GM18508 (cell line): ENCODE data around the gene APLP1.
"Not testable (repeated sequence)": the region's sequence is repeated elsewhere in the genome, so short reads cannot be mapped to it uniquely, and the experiment has no call there.

ENCODE experiments used
- ATAC-seq: cut with Tn5 transposase; IDR thresholded peaks from one replicate; pipeline ENCODE4 v1.9.1; 2021; ENCODE audit warnings: moderate number of reproducible peaks; ENCODE audit not compliant: insufficient read depth, unreplicated experiment

APLP1 gene

DNA sequence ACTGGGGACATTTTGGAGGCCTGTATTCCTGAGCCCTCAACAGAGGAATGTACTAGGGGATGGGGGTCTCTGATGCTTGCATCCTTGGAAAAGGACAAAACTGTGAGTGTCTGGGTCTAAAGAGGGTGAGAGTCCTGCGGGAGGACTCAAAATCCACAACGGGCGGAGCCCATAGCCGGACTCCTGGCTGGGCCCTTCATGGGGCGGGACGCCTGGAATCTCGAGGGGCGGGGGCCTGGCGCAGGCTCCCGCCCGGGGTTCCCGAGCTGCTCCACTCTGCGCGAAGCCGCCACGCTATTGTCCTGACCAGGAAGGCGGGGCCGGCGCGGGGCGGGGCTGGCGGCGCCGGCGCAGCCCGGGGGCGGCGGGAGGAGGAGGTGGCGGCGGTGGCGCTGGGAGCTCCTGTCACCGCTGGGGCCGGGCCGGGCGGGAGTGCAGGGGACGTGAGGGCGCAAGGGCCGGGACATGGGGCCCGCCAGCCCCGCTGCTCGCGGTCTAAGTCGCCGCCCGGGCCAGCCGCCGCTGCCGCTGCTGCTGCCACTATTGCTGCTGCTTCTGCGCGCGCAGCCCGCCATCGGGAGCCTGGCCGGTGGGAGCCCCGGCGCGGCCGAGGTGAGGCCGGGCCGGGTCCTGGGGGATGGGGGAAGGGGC, at the start of gene APLP1:
Gene APLP1, plus strand, starts transcription at position 403 of the 651 bp plus-strand sequence. Its CDS starts 63 bp downstream, at position 466.
- ATAC-seq = no peak

DNA sequence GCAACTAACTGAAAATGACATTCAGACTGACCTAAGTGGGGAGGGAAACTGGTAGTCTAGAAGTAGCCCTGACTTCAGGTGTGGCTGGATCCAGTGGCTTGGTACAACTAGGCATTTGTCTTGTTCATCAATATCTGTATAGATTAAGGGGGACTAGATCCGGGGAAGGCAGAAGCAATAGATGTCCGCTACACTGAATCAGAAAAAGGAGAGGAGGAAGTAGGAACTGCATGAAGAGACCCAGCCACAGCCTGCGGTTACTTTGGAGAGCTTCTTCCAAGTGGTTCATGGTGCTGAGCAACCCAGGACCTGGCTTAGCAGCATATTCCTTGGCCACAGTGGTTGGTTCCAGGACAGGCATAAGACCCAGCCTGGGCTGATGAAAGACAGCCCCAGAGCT, 45.8 kb upstream of the APLP1 start:
- ATAC-seq = no peak

GRCh38 chr19:35824150-35824549, 44.2 kb upstream of the APLP1 start:
- ATAC-seq = no peak

DNA sequence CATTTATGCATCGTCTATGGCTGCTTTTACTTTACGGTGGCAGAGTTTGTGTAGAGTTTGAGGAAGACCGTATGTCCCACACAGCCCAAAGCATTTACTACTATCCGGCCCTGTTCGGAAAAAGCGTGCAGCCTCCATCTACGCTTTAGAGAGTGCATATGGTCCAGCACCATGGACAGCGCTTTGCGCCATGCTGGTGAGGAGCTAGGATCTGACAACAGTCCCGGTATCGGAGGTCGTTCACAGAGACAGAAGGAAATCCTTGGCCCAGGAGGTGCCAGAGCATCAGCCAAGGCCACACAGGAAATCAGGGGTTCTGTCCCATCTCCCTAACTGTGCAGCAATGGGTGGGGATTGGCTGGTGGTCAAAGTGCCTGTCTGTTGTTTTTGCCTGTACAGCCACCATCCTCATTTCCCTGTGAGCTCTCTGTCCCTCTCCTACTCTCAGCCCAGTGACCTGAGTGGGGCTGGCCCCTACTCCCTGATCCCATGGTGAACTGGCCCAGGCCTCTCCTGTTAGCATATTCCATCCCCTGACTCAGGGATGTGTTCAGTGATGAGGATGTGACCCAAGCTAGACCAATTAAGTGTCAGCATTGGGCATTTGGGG, 39.6 kb upstream of the APLP1 start:
- no peak for ATAC-seq

DNA sequence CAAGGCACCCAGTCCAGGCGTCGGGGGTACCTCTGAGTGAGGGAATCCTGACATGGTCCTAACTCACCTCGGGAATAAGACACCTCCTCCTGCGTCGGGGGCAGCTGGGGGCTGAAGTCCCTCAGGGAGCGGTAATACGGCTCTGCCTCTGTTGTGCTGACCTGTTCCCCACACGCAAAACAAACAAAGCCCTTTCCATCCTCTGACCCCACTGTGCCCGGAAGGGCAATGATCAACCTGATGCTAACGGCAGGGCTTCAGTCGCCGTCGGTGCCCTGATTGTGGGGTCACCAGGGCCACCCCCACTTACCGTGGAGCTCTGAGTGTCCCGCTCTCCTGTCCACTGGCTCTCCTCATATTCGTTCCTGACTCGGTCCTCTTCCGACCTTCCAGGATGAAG, 37.4 kb upstream of the APLP1 start:
- ATAC-seq = no peak

- ATAC-seq = no peak
These were observed 36.3 kb upstream of the APLP1 start for GRCh38 chr19:35832054-35832453.

DNA sequence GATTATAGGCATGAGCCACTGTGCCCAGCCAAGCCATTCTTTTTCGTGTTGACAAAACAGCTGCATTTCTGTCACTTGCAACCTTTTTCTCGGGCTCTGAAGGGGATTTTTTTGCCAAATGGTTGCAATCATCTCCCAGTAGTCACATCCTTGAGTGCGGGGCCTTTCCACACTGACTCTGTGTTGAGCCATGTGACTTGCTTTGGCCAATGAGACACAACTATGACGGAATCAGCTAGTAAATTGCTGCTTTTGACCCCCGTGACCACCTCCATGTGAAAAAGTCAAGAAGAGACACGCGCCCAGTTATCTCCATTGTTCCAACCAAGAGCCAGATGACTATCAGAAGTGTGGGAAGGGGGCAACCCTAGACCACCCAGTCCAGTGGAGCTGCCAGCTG, 34.4 kb upstream of the APLP1 start:
- ATAC-seq = no peak

GRCh38 chr19:35836096-35836495, 32.3 kb upstream of the APLP1 start:
- ATAC-seq = not testable (repeated sequence)

DNA sequence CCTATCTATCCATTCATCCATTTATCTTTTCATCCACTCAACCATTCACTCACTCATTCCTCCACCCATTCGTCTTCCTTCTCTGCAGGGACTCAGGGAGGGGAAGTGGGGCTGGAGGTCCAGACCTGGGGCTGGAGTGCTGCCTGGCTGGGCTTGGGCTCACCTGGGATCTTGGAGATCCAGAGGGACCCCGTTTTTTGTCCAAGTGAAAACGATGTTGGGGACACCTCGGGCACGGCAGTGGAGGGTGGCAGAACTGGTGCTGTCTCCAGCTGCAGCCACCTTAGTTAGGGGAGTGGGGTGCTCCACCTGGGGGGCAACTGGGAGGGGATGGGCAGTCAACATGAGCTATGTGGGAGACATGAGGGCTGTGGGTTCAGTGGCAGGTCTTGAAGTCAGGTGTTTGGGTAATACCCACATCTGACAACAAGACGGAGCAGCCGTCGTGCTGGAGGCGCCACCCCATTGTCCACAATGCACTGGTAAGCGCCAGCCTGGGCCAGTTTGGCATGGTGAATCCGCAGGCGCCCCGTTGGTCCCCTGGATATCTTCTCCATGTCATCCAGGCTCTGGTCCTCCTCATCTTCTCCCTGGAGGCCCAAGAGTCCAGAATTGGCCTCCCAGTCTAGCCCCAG, 26.3 kb upstream of the APLP1 start:
- no peak for ATAC-seq

DNA sequence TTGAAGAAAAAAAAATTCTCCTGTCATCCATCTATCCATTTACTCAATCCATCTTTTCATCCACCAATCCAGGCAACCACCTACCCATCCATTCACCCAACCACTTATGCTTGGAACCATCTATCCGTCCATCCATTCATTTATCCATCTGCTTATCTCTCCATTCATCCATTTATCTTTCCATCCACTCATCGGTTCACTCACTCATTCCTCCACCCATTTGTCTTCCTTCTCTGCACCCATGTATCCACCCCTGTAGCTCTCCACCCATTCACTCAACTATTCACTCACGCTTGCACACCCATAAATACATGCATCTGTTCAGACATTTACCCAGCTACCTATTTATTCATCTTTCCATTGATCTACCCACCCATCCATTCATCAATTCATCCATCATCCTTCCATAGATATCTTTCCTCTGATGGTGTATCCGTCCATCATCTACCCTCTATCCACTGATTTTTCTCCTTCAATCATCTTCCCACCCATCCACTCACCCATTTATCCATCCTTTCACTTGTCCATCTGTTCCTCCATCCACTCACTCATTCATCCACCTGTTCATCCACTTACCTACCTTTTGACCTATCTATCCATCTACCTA, 25.6 kb upstream of the APLP1 start:
- no peak for ATAC-seq

DNA sequence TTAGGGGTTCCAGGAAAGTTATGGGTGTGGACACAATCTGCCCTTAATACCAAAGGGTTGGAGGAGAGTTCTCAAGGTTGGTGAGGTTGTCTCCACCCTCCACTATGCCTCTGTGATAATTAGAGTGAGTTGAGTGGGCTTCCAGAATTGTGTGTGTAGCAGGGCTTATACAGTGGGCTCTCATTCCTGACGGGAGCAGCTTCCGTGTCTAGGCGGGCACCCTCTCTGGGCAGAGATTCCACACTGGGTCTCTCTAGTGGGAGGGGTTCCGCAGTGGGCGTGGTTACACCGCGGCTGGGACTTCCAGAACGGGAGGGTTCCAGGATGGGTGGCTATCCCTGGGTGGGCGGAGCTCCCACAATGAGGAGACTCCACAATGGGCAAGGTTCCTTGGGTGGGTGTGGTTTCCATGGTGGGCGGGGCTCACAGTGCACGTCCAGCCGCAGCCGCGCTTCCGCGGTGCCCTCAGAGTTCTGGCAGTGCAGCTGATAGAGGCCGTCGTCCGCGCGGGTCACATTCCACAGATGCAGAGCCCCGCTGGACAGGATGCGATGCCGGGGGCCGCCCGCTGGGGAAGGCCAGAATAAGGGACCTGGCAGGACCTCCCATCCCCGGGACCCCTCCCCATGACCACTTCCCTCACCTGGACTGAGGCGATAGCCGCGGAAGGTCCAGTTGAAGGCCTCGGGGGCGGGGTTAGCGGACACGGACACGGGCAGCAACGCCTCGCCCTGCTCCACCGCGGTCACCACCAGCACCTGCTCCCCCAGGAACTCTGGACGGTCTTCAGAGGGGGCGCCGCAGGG, 24.5 kb upstream of the APLP1 start:
- ATAC-seq = no peak

GRCh38 chr19:35844482-35845214, 23.7 kb upstream of the APLP1 start:
- ATAC-seq = no peak

DNA sequence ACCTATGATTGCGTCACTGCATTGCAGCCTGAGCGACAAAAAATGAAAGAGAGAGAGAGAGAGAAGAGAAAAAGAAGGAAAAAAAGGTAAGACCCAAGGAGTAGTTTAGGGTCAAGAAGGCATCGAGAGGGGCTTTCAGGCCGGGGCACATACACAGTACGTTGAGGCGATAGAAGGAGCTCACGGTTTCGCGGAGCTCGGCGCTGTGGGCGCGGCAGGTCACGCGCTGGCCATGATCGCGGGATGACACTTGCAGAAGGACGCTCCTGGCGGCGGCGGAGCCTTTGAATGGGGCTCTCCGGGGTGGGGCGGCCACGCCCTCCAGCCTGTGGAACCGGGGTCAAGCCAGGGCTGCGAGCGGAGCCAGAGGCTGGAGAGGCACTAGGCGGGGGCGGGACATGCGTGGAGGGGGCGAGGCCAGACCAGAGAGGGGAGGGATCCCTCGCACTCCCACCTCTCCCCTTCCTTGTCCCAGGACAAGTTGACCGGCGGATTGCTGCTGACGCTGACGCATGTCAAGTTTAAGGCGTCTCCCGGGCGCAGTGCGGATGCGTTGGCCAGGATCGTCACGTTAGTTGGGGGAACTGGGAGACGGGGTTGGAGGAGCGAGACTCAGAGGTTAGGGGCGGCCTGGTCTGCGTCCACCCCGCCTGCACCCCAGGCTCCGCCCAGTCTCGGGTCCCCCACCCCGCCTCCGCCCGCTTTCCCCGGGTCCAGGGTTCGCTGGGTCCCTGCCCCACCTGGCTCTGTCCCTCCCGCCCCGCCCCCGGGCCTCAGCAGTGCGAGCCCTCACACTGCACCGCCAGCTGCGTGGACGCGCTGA, 22.9 kb upstream of the APLP1 start:
- no peak for ATAC-seq

DNA sequence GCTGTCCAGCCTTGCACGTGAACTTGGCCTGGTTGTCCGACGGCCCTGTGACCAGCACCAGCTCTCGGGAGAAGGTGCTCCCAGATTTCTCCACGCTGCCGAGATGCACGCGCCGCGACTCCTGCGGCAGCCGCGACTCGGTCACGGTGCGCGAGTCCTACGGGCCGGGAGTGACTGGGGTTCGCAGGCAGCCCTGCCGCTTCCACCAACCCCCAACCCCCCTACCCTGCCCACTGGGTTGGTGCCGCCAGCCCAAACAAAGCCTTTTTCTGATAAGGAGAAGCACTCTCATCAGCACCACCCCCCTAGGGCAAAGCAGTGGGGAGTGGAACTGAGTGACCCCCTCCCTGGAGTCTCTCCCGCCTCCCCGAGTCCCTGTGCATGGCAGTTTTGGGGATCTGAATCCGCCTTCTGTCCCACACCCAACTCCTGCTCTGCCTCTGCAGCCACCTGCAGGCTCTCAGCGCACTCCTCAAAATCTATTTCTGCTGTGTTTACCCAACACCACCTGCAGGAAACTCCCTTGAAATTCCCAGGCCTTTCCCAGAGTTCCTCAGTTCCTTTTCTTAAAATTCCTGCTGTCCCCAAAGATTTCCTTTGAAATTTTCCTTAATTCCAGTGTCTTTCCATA, 22.2 kb upstream of the APLP1 start:
- ATAC-seq = no peak

DNA sequence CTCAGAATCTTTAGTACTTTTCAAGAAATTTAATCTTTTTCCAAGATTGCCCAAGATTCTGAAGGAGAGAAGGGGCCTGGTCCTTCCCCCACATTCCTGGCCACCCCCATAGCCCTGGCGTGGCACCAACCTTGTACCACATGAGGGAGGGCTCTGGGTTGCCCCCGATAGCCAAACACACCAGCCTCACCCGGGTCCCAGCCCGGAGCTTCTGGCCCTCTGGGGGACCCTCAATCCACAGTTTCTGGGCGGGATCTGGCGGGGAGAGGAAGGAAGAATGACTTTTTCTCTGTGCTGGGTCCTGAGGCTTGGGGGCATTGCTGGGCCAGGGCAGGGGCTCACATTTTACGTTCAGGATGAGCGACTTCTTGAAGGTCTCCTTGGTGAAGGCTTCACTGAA, 20.5 kb upstream of the APLP1 start:
- ATAC-seq = no peak

GRCh38 chr19:35848486-35848885, 19.9 kb upstream of the APLP1 start:
- ATAC-seq = no peak

DNA sequence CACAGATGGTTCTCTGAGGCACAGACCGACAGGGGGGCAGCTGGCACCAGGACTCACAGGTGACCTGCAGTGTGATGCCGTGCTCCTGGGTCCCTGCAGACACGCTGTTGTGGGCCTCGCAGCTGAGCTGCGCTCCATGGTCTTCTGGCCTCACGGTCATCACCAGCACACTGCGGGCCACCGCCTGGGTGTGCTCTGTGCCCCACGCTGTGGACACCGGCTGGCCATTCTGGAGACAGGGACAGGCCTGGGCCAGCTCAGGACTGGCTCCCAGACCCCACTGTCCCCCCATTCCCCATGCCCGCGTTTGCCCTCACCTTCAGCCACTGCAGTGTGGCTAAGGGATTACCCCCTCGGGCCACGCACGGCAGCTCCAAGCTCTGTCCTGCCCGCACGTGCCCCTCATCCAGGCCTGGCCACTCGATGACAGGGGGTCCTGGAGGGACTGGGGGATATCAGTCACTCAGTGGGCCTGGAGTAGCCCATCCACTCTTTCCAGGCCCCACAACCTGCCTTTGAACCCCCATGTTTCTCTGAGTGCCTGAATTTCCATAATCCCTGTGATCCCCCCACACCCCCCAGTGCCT, 19.4 kb upstream of the APLP1 start:
- no peak for ATAC-seq
